Neural crest cell (in vitro differentiated cells): ENCODE measurements around the gene UPF1. TPM values are rescaled to one million over a fixed set of nuclear protein-coding genes. Genes with fewer than 3 reads are reported as not detected.

ENCODE experiments used
- DNase-seq: peaks from one replicate; pipeline ENCODE4 v3.0.0; 2021; ENCODE audit warnings: low read depth, mixed read lengths, low spot score
- H3K27ac Mint-ChIP-seq: one replicate; pipeline ENCODE4 v1.8.0; 2021; ENCODE audit warnings: mild to moderate bottlenecking, mixed read lengths; ENCODE audit not compliant: unreplicated experiment
- H3K27me3 Mint-ChIP-seq: 2 replicates; pipeline ENCODE4 v1.8.0; 2021; ENCODE audit warnings: low read depth, mild to moderate bottlenecking, mixed read lengths
- H3K36me3 Mint-ChIP-seq: 2 replicates; pipeline ENCODE4 v1.8.0; 2021; ENCODE audit warnings: low read depth, mild to moderate bottlenecking, mixed read lengths
- H3K4me1 Mint-ChIP-seq: 2 replicates; pipeline ENCODE4 v1.8.0; 2021; ENCODE audit warnings: mixed read lengths
- H3K4me3 Mint-ChIP-seq: one replicate; pipeline ENCODE4 v1.8.0; 2021; ENCODE audit warnings: mild to moderate bottlenecking, mixed read lengths
- H3K9me3 Mint-ChIP-seq: 2 replicates; pipeline ENCODE4 v1.8.0; 2021; ENCODE audit warnings: mixed read lengths
- CTCF ChIP-seq: fragments of 200-600 bp; sonication (generic); conservative IDR thresholded peaks from 2 replicates; pipeline ENCODE4 v1.5.0; 2021; ENCODE audit warnings: antibody characterized with exemption, mild to moderate bottlenecking
- total RNA-seq: library from RNA; stranded (reverse); gene quantifications from 2 replicates; pipeline ENCODE4 v1.2.1, GENCODE V29; 2021

UPF1 gene
- total RNA-seq, 1 donor from 2014 or later = 76.5 TPM

- no peaks in the 10 kb centered on the region for H3K9me3 Mint-ChIP-seq
- H3K4me1 Mint-ChIP-seq = peaks cover 12% of the 10 kb centered on the region
- no peak for TF ChIP-seq CTCF
- peak overlapping the region; percentile 84 for H3K27ac Mint-ChIP-seq
- peak; percentile 56 for DNase-seq
- H3K27me3 Mint-ChIP-seq = peaks cover 6% of the 10 kb centered on the region
- peak overlapping the region; percentile 92 for H3K4me3 Mint-ChIP-seq
- no peaks in the 10 kb centered on the region for H3K36me3 Mint-ChIP-seq
Observed at GRCh38 chr19:18894254-18895037, 62.7 kb downstream of the UPF1 start.

GRCh38 chr19:18895038-18895823, 63.5 kb downstream of the UPF1 start:
- peak; percentile 69 for DNase-seq
- H3K27me3 Mint-ChIP-seq = peaks cover 6% of the 10 kb centered on the region
- H3K9me3 Mint-ChIP-seq = no peaks in the 10 kb centered on the region
- peak overlapping the region; percentile 84 for H3K27ac Mint-ChIP-seq
- peak; percentile 54 for TF ChIP-seq CTCF
- peaks cover 12% of the 10 kb centered on the region for H3K4me1 Mint-ChIP-seq
- H3K4me3 Mint-ChIP-seq = peak overlapping the region; percentile 92
- no peaks in the 10 kb centered on the region for H3K36me3 Mint-ChIP-seq

GRCh38 chr19:18895824-18896341, 64.1 kb downstream of the UPF1 start, which contains the start of gene CERS1:
Gene CERS1 (minus strand): TSS chr19:18896158. CDS start chr19:18896072, 86 bp downstream.
- Mint-ChIP-seq H3K27me3 (peaks cover 6% of the 10 kb centered on the region), H3K36me3 (no peaks in the 10 kb centered on the region), H3K4me1 (peaks cover 12% of the 10 kb centered on the region), H3K4me3 (peak within 1 kb of the TSS; percentile 92), H3K27ac (no peak within 1 kb of the TSS), H3K9me3 (no peaks in the 10 kb centered on the region)
- no peak for TF ChIP-seq CTCF
- peak; percentile 36 for DNase-seq

- no peak overlapping the region for H3K27ac Mint-ChIP-seq
- H3K4me1 Mint-ChIP-seq = peaks cover 12% of the 10 kb centered on the region
- no peak for TF ChIP-seq CTCF
- DNase-seq = no peak
- peak overlapping the region; percentile 90 for H3K4me3 Mint-ChIP-seq
- no peaks in the 10 kb centered on the region for H3K36me3 Mint-ChIP-seq
- no peaks in the 10 kb centered on the region for H3K9me3 Mint-ChIP-seq
- H3K27me3 Mint-ChIP-seq = peaks cover 6% of the 10 kb centered on the region
Observed at GRCh38 chr19:18896421-18896841, 64.7 kb downstream of the UPF1 start.

- Mint-ChIP-seq H3K36me3 (no peaks in the 10 kb centered on the region), H3K4me3 (peak overlapping the region; percentile 90), H3K27me3 (peaks cover 6% of the 10 kb centered on the region), H3K9me3 (no peaks in the 10 kb centered on the region), H3K27ac (peak overlapping the region; percentile 84), H3K4me1 (peaks cover 12% of the 10 kb centered on the region)
- no peak for DNase-seq
- no peak for TF ChIP-seq CTCF
Observed at GRCh38 chr19:18897094-18898029, 65.6 kb downstream of the UPF1 start.
